Measurements from ENCODE around the gene CAMK1D. TPM values are rescaled to one million over a fixed set of nuclear protein-coding genes. Genes with fewer than 3 reads are reported as not detected.

CAMK1D gene
- total and polyA plus RNA-seq, 2 of the 8 experiments (the other 6 are each of a cell fraction or from before 2014, with no cell fraction given) = 3.5 to 10.6 TPM

DNA sequence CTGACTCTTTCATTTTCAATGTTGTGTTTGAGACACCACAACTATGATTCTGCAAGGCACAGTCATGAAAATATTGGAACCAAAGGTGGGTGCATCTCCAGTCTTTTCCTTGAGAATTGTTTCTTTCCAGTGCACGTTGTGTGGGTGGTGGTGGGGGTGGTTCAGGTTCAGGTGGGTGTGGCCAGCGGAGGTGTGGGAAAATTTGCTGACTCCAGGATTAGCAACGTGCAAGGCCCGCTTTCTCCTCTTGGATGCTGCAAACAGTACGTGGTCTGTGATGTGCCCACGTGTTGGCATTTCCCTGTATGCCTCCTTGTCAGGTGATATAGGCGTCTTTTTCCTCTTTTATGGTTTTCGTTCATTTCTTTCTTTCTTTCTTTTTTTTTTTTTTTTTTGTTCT, 59.1 kb downstream of the CAMK1D start:
- Histone ChIP-seq H2BK15ac (ENCODE audit: low read length) (no peak overlapping the region), H4K8ac (ENCODE audit: extremely low read depth, insufficient read depth, low read length) (no peak overlapping the region), H3K14ac (ENCODE audit: insufficient read length) (no peak overlapping the region), H3K4me2 (ENCODE audit: insufficient read depth in 1 of 2, low read depth in 2 of 2, low read length in 2 of 2) (no peak overlapping the region), H2AFZ (ENCODE audit: low read length) (no peak overlapping the region), H3K27me3 (replicated peaks in 1 of 4; ENCODE audit: control insufficient read depth in 3 of 4, extremely low read depth in 1 of 4, insufficient read depth in 3 of 4, low read length in 3 of 4) (no peaks in the 10 kb centered on the region), H3K18ac (ENCODE audit: extremely low read depth, low read length) (no peak overlapping the region), H3K79me1 (ENCODE audit: low read depth, low read length) (no peaks in the 10 kb centered on the region), H2BK12ac (ENCODE audit: low read depth, low read length) (no peak overlapping the region), H3K36me3 (ENCODE audit: control insufficient read depth in 2 of 4, insufficient read depth in 4 of 4, low read length in 3 of 4) (no peaks in the 10 kb centered on the region), H3K9me3 (ENCODE audit: insufficient read depth in 2 of 2, low read depth in 1 of 2, low read length in 1 of 2) (no peaks in the 10 kb centered on the region), H2BK120ac (replicated peaks; ENCODE audit: low read depth, low read length) (no peak overlapping the region), H3K27ac (ENCODE audit: low read depth, low read length) (no peak overlapping the region), H2BK20ac (ENCODE audit: low read length) (no peak overlapping the region), H3K23ac (ENCODE audit: insufficient read length) (no peak overlapping the region), H3K4me3 (ENCODE audit: extremely low read depth in 1 of 4, insufficient read depth in 2 of 4, low read depth in 3 of 4, low read length in 4 of 4) (no peak overlapping the region), H3K4me1 (replicated peaks in 1 of 4; ENCODE audit: control insufficient read depth in 3 of 4, insufficient read depth in 4 of 4, low read length in 3 of 4) (no peaks in the 10 kb centered on the region; a peak in 1 of 7 replicates), H2AK5ac (ENCODE audit: low read depth, low read length) (no peak overlapping the region), H2BK5ac (ENCODE audit: low read depth, low read length) (no peak overlapping the region), H3K79me2 (ENCODE audit: control insufficient read depth in 1 of 2, insufficient read depth in 2 of 2, low read length in 2 of 2) (no peaks in the 10 kb centered on the region), H3K23me2 (ENCODE audit: low read depth, low read length) (peaks cover 2% of the 10 kb centered on the region; the same call in 1 of the 2 replicates), H4K20me1 (replicated peaks in 1 of 2; ENCODE audit: control insufficient read depth in 1 of 2, insufficient read depth in 2 of 2, low read length in 2 of 2) (no peaks in the 10 kb centered on the region), H3K56ac (replicated peaks; ENCODE audit: insufficient read length, low read depth, low read length) (no peak overlapping the region), H3K9ac (replicated peaks in 1 of 4; ENCODE audit: extremely low read depth in 1 of 4, low read depth in 3 of 4, low read length in 3 of 4) (no peak overlapping the region), H3K4ac (replicated peaks; ENCODE audit: insufficient read length, low read depth, low read length) (no peak overlapping the region), H4K91ac (replicated peaks; ENCODE audit: insufficient read length, low read length) (no peak overlapping the region), H4K5ac (ENCODE audit: insufficient read length, low read depth, low read length) (no peak overlapping the region)
- ChIA-PET POLR2A (ENCODE audit: partially characterized antibody) (no interaction called here), CTCF (ENCODE audit: partially characterized antibody) (interaction anchor here (0.6 to 1.2 kb wide), 2 partner anchors 63 to 230 kb away, joined by 3 read pairs; no protein-coding TSS in a partner anchor)
- DNase-seq (ENCODE audit: low read depth in 1 of 2, low spot score in 2 of 2) = no peak
- 87% methylated on average over 6 of the region's 8 CpGs; no CpG with 5 or more reads in 1 of the 2 experiments for WGBS, 2 experiments (ENCODE audit: extremely low coverage in 1 of 2, insufficient coverage in 1 of 2, insufficient read length in 1 of 2, insufficient replicate concordance in 2 of 2, low coverage in 1 of 2, low lambda C conversion rate in 2 of 2, missing lambda C conversion rate in 1 of 2)
- no peak for FAIRE-seq
- no peak for TF ChIP-seq KDM5A (IDR thresholded peaks at IDR 0.05; ENCODE audit: low read length)
- no peak for TF ChIP-seq GABPA (IDR thresholded peaks at IDR 0.05; ENCODE audit: borderline replicate concordance, insufficient read depth, low read length)
- TF ChIP-seq RFX5 (IDR thresholded peaks at IDR 0.05; ENCODE audit: borderline replicate concordance, low read depth, low read length) = no peak
- TF ChIP-seq RXRA (IDR thresholded peaks at IDR 0.05; ENCODE audit: insufficient read depth, low read depth, low read length) = no peak
- TF ChIP-seq SIN3A (conservative IDR thresholded peaks at IDR 0.05 in 1 of 2, IDR thresholded peaks at IDR 0.05 in 1 of 2; ENCODE audit: low read depth in 1 of 2, low read length in 2 of 2) = no peak
- TF ChIP-seq SAP30 (IDR thresholded peaks at IDR 0.05; ENCODE audit: insufficient read depth, insufficient replicate concordance, low read length) = no peak
- no peak for TF ChIP-seq JUND (IDR thresholded peaks at IDR 0.05; ENCODE audit: low read length)
- TF ChIP-seq RNF2 (IDR thresholded peaks at IDR 0.05; ENCODE audit: borderline replicate concordance, low read depth, low read length, missing control alignments, poor library complexity, severe bottlenecking) = no peak

All from H1 (cell line).